ENCODE measurements around the gene HNRNPC.
A peak's percentile ranks its signal among the peaks of the same experiment; 100 is the strongest.
"Not testable (repeated sequence)": the region's sequence is repeated elsewhere in the genome, so short reads cannot be mapped to it uniquely, and the experiment has no call there.

HNRNPC gene

DNA sequence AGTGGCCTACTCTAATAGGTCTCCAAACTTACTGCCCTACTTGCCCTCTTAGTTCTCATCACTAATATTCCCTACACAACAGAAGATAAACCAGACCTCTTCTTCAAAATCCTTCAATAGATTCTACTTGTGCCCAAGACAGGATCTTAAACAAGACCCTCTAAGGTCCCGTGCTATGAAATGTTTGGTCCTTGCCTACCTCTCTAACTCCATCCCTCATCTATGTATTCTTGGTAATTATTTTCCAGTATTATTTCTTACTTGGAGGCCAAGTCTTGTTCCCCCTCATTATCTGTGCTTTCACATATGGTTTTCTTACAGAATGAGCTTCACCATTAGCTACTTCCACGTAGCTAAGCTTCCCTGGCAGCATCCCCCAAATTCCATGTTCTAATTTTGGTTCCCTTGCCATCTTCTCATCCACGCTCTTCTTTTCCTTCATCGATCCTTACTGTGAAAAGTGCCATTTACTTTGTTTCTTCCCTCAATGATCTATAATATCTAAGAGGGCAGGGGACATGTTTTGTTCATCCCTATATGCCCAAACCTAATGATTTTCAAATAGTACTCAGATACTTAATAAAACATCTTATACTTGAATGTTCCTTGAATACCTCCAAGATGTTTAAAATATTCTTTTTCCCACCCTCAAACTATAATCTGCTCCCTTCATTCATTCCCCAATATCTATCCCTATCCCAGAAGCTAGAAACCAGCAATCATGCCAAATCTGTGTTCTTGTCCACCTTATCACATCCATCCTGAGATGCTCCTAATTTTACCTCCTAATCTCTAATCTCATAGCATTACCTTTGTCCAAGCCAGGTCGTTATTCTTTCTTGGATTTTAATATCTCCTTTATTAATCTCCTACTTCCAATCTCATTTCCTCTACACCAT lies 10.1 kb downstream of the HNRNPC start:
- no peaks in the 10 kb centered on the region for H3K9me3 ChIP-seq (ENCODE audit: control insufficient read depth in 5 of 5, low read length in 5 of 5)
- no peak overlapping the region for H3K4me3 ChIP-seq (ENCODE audit: low read depth in 1 of 5, low read length in 5 of 5)
- H3K27ac ChIP-seq (ENCODE audit: low read depth, low read length): peak overlapping the region; percentile 69
- peaks cover 5 to 74% (median 68%) of the 10 kb centered on the region in 5 donors for H3K4me1 ChIP-seq (ENCODE audit: control insufficient read depth in 5 of 5, insufficient read depth in 5 of 5, low read length in 5 of 5)
- peaks cover 26 to 53% (median 44%) of the 10 kb centered on the region in 5 donors for H3K36me3 ChIP-seq (ENCODE audit: control insufficient read depth in 5 of 5, insufficient read depth in 5 of 5, low read length in 5 of 5)
- no peaks in the 10 kb centered on the region for H3K27me3 ChIP-seq (ENCODE audit: control insufficient read depth in 5 of 5, insufficient read depth in 4 of 5, low read length in 5 of 5)
- peak overlapping the region in 1 of 5 donors; percentile 9 for H3K9ac ChIP-seq (ENCODE audit: low read length in 5 of 5)

DNA sequence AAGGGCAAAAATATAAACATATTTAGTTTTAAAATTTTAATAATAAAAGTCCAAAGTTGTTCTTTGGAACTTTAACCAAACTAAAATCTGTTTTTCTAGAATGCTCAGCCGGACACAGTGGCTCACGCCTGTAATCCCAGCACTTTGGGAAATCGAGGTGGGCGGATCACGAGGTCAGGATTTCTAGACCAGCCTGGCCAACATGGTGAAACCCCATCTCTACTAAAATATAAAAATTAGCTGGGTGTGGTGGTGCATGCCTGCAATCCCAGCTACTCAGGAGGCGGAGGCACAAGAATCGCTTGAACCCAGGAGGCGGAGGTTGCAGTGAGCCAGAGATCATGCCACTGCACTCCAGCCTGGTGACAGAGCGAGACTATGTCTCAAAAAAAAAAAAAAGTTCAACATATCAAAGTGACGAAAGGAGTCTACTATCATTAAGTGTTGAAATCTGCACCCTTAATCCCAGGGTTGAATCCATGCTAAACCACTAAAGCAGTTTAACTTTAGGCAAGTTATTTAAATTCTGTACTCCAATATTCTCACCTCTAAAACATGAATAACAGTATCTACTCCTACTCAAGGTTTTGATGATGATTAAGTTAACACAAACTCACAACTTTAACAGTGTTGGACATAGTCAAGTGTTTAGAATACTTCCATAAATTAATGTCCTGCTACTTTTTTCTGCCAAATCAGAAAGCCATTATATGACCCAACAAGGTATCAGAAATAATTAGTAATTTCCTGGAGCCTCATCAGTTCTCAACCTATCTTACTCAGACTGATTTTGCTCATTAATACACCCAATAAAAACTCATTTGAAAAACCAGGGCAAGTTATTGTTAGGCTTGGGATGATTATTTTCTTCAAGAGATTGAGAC lies 11.0 kb downstream of the HNRNPC start:
- Histone ChIP-seq H3K9ac (ENCODE audit: low read length in 5 of 5) (no peak overlapping the region), H3K27me3 (ENCODE audit: control insufficient read depth in 5 of 5, insufficient read depth in 4 of 5, low read length in 5 of 5) (no peaks in the 10 kb centered on the region), H3K4me3 (ENCODE audit: low read depth in 1 of 5, low read length in 5 of 5) (no peak overlapping the region), H3K9me3 (ENCODE audit: control insufficient read depth in 5 of 5, low read length in 5 of 5) (no peaks in the 10 kb centered on the region), H3K36me3 (ENCODE audit: control insufficient read depth in 5 of 5, insufficient read depth in 5 of 5, low read length in 5 of 5) (peaks cover 23 to 48% (median 39%) of the 10 kb centered on the region in 5 donors), H3K4me1 (ENCODE audit: control insufficient read depth in 5 of 5, insufficient read depth in 5 of 5, low read length in 5 of 5) (peaks cover 3 to 66% (median 59%) of the 10 kb centered on the region in 5 donors), H3K27ac (ENCODE audit: low read depth, low read length) (peak overlapping the region; percentile 75)

DNA sequence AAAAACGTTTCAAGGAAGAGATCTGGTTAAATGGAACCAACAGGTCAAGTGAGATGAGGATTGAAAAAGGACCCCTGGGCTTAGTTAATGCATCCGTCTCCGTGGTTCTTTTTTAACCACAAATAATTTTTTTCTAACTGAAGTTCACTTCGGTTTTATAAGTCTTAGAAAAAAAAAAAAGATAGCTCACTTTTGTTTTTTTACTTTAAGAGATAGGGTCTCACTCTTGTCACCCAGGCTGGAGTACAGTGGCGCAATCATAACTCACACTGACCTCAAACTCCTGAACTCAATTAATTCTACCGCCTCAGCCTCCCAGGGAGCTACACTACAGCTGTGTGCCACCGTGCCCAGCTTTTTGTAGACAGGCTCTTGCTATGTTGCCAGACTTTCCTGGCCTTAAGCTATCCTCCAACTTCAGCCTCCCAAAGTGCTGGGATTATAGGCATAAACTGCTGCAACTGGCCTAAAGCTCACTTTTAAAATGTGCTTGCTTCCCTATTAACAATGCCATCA lies 11.8 kb downstream of the HNRNPC start:
- no peaks in the 10 kb centered on the region for H3K27me3 ChIP-seq (ENCODE audit: control insufficient read depth in 5 of 5, insufficient read depth in 4 of 5, low read length in 5 of 5)
- H3K36me3 ChIP-seq (ENCODE audit: control insufficient read depth in 5 of 5, insufficient read depth in 5 of 5, low read length in 5 of 5): peaks cover 21 to 46% (median 35%) of the 10 kb centered on the region in 5 donors
- H3K9me3 ChIP-seq (ENCODE audit: control insufficient read depth in 5 of 5, low read length in 5 of 5): no peaks in the 10 kb centered on the region
- H3K9ac ChIP-seq (ENCODE audit: low read length in 5 of 5): peak overlapping the region in 3 of 5 donors; percentile 32 to 41 (median 38)
- H3K4me3 ChIP-seq (ENCODE audit: low read depth in 1 of 5, low read length in 5 of 5): peak overlapping the region in 1 of 5 donors; percentile 29
- H3K4me1 ChIP-seq (ENCODE audit: control insufficient read depth in 5 of 5, insufficient read depth in 5 of 5, low read length in 5 of 5): peaks cover 3 to 58% (median 54%) of the 10 kb centered on the region in 5 donors
- H3K27ac ChIP-seq (ENCODE audit: low read depth, low read length): peak overlapping the region; percentile 75

DNA sequence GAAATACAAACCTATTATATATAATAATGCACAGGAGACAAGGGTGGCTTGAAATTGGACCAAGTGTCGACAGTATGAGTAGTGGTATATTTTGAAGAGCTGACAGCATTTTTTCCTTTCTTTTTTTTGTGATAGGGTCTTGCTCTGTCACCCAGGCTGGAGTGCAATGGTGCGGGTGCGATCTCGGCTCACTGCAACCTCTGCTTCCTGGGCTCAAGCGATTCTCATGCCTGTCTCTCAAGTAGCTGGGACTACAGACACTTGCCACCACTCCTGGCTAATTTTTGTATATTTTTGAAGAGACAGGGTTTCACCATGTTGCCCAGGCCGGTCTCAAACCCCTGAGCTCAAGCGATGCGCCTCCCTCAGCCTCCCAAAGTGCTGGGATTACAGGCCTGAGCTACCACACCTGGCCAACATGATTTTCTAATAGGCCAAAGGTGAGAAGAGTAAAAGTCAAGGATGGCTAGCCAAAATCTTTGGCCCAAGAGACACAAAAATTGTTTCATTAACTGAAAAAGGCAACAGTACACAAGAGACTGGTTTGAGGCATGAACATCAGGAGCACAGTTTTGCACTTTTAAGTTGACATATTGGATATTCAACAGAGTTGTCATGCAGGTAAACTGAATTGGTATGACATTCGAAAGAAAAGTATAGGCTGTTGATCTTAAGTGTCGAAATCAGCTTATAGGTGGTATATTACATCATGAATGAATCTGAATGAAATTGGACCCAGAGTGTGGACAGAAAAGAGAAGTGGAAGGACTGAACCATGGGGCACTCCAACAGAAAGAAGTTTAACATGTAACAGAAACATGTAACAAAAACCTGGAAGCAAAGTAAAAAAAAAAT lies 12.5 kb downstream of the HNRNPC start:
- H3K4me3 ChIP-seq (ENCODE audit: low read depth in 1 of 5, low read length in 5 of 5): no peak overlapping the region
- peaks cover 21 to 46% (median 28%) of the 10 kb centered on the region in 5 donors for H3K36me3 ChIP-seq (ENCODE audit: control insufficient read depth in 5 of 5, insufficient read depth in 5 of 5, low read length in 5 of 5)
- H3K4me1 ChIP-seq (ENCODE audit: control insufficient read depth in 5 of 5, insufficient read depth in 5 of 5, low read length in 5 of 5): peaks cover 3 to 54% (median 47%) of the 10 kb centered on the region in 5 donors

DNA sequence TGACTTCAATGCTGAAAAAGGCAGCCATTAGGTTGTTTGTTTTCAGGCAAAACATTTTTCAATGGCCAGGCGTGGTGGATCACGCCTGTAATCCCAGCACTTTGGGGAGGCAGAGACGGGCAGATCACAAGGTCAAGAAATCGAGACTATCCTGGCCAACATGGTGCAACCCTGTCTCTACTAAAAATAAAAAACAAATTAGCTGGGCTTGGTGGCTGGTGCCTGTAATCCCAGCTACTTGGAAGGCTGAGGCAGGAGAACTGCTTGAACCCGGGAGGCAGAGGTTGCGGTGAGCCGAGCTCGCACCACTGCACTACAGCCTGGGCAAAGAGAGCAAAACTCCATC lies 13.2 kb downstream of the HNRNPC start:
- H3K27me3 ChIP-seq (ENCODE audit: control insufficient read depth in 5 of 5, insufficient read depth in 4 of 5, low read length in 5 of 5); H3K4me3 ChIP-seq (ENCODE audit: low read depth in 1 of 5, low read length in 5 of 5); H3K9me3 ChIP-seq (ENCODE audit: control insufficient read depth in 5 of 5, low read length in 5 of 5); H3K9ac ChIP-seq (ENCODE audit: low read length in 5 of 5): not testable (repeated sequence)
- Histone ChIP-seq H3K4me1 (ENCODE audit: control insufficient read depth in 5 of 5, insufficient read depth in 5 of 5, low read length in 5 of 5) (peaks cover 3 to 47% (median 42%) of the 10 kb centered on the region in 5 donors), H3K36me3 (ENCODE audit: control insufficient read depth in 5 of 5, insufficient read depth in 5 of 5, low read length in 5 of 5) (peaks cover 17 to 46% (median 28%) of the 10 kb centered on the region in 5 donors), H3K27ac (ENCODE audit: low read depth, low read length) (peak overlapping the region; percentile 75)

More for the DNA sequence above, 12.5 kb downstream of the HNRNPC start:
- peak overlapping the region; percentile 75 for H3K27ac ChIP-seq (ENCODE audit: low read depth, low read length)
- H3K9me3 ChIP-seq (ENCODE audit: control insufficient read depth in 5 of 5, low read length in 5 of 5): no peaks in the 10 kb centered on the region
- no peaks in the 10 kb centered on the region for H3K27me3 ChIP-seq (ENCODE audit: control insufficient read depth in 5 of 5, insufficient read depth in 4 of 5, low read length in 5 of 5)
- peak overlapping the region in 1 of 5 donors; percentile 1 for H3K9ac ChIP-seq (ENCODE audit: low read length in 5 of 5)

DNA sequence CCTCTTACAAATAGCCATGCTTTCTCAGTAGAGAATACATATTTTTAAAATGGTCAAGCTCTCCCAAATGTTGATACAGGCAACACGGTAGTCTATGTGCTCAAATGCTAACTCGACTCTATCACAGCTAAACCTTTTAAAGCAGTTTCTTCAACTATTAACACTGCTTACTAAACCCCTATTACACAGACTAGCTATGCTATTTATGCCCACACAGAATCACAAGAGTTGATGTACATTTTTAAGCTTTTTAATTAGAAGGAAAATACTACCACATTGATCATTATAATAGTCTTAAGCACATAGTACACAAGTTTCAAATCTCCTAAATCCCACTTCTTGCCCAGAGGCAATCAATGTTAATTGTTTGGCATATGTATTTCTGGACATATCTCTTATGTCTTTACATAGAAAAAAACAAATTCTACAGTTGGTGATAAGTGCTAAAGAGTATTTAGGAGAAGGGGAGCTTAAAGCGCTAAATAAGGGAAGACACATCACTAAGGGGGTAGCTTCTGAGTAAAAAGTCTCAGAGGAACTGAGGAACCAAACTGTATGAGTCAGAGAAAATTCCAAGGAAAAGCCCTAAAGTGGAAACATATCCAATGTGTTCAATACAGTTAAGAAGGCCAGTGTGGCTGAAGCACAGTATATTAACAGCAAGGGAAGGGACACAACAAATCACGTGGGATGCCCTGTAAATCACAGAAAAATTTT lies 13.7 kb downstream of the HNRNPC start:
- Histone ChIP-seq H3K4me3 (ENCODE audit: low read depth in 1 of 5, low read length in 5 of 5) (no peak overlapping the region), H3K4me1 (ENCODE audit: control insufficient read depth in 5 of 5, insufficient read depth in 5 of 5, low read length in 5 of 5) (peaks cover 3 to 45% (median 39%) of the 10 kb centered on the region in 5 donors)

DNA sequence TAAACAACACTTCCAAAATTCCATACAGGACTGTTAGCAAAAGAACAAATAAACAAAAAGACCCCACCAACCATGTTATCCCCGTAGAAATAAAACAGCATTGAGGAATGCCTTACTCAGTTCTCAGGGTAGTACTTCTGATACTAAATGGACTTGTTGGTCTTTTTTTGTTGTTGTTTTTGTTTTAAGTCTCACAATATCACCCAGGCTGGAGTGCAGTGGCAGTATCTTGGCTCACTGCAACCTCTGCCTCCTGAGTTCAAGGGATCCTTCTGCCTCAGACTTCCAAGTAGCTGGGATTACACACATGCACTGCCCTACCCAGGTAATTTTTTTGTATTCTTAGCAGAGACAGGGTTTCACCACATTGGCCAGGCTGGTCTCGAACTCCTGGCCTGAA lies 17.1 kb downstream of the HNRNPC start:
- no peaks in the 10 kb centered on the region for H3K9me3 ChIP-seq (ENCODE audit: control insufficient read depth in 5 of 5, low read length in 5 of 5)
- H3K4me1 ChIP-seq (ENCODE audit: control insufficient read depth in 5 of 5, insufficient read depth in 5 of 5, low read length in 5 of 5): peaks cover 0 to 25% (median 21%) of the 10 kb centered on the region in 5 donors
- H3K27ac ChIP-seq (ENCODE audit: low read depth, low read length): no peak overlapping the region
- H3K27me3 ChIP-seq (ENCODE audit: control insufficient read depth in 5 of 5, insufficient read depth in 4 of 5, low read length in 5 of 5): no peaks in the 10 kb centered on the region
- peaks cover 16 to 52% (median 34%) of the 10 kb centered on the region in 5 donors for H3K36me3 ChIP-seq (ENCODE audit: control insufficient read depth in 5 of 5, insufficient read depth in 5 of 5, low read length in 5 of 5)
- no peak overlapping the region for H3K4me3 ChIP-seq (ENCODE audit: low read depth in 1 of 5, low read length in 5 of 5)
- no peak overlapping the region for H3K9ac ChIP-seq (ENCODE audit: low read length in 5 of 5)

More for the DNA sequence above, 13.7 kb downstream of the HNRNPC start:
- Histone ChIP-seq H3K27me3 (ENCODE audit: control insufficient read depth in 5 of 5, insufficient read depth in 4 of 5, low read length in 5 of 5) (no peaks in the 10 kb centered on the region), H3K9me3 (ENCODE audit: control insufficient read depth in 5 of 5, low read length in 5 of 5) (no peaks in the 10 kb centered on the region), H3K27ac (ENCODE audit: low read depth, low read length) (peak overlapping the region; percentile 75), H3K9ac (ENCODE audit: low read length in 5 of 5) (peak overlapping the region in 3 of 5 donors; percentile 3 to 30 (median 4)), H3K36me3 (ENCODE audit: control insufficient read depth in 5 of 5, insufficient read depth in 5 of 5, low read length in 5 of 5) (peaks cover 18 to 46% (median 29%) of the 10 kb centered on the region in 5 donors)

DNA sequence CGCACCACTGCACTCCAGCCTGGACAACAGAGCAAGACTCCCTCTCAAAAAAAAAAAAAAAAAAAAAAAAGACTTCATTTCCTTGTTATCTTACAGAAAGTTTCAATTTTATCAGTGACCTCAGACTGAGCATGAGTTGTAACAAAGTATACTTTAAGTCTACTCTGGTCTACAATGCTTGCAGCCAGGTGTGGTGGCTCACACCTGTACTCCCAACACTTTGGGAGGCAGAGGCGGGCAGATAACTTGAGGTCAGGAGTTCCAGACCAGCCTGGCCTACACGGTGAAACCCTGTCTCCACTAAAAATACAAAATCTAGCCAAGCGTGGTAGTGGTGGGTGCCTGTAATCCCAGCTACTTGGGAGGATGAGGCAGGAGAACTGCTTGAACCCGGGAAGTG lies 18.0 kb downstream of the HNRNPC start:
- Histone ChIP-seq H3K9ac (ENCODE audit: low read length in 5 of 5) (no peak overlapping the region), H3K4me1 (ENCODE audit: control insufficient read depth in 5 of 5, insufficient read depth in 5 of 5, low read length in 5 of 5) (peaks cover 0 to 24% (median 20%) of the 10 kb centered on the region in 5 donors), H3K27me3 (ENCODE audit: control insufficient read depth in 5 of 5, insufficient read depth in 4 of 5, low read length in 5 of 5) (no peaks in the 10 kb centered on the region), H3K27ac (ENCODE audit: low read depth, low read length) (no peak overlapping the region), H3K9me3 (ENCODE audit: control insufficient read depth in 5 of 5, low read length in 5 of 5) (no peaks in the 10 kb centered on the region), H3K36me3 (ENCODE audit: control insufficient read depth in 5 of 5, insufficient read depth in 5 of 5, low read length in 5 of 5) (peaks cover 16 to 43% (median 33%) of the 10 kb centered on the region in 5 donors), H3K4me3 (ENCODE audit: low read depth in 1 of 5, low read length in 5 of 5) (no peak overlapping the region)
